ENCODE measurements around the gene KMO.

The KMO gene

GRCh38 chr1:241532162-241532531 lies at the start of gene KMO:
Gene KMO, plus strand, starts transcription at chr1:241532378. Its CDS starts 67 bp downstream, at chr1:241532445.
- H3K27me3 ChIP-seq (ENCODE audit: insufficient read depth, low read length): peaks cover 3% of the 10 kb centered on the region; the same call in 1 of the 2 replicates
- peak within 1 kb of the TSS; percentile 52 for H3K27ac ChIP-seq (ENCODE audit: low read depth, low read length)
- H3K36me3 ChIP-seq (ENCODE audit: insufficient read depth, low read length): no peaks in the 10 kb centered on the region
- peak within 1 kb of the TSS; percentile 78 for H3K4me3 ChIP-seq (ENCODE audit: low read depth, low read length)
- H2AFZ ChIP-seq (ENCODE audit: low read length, unreplicated experiment): peak within 1 kb of the TSS; percentile 93
- H3K79me2 ChIP-seq (ENCODE audit: control insufficient read depth, insufficient read depth, low read length, unreplicated experiment): no peaks in the 10 kb centered on the region
- no peaks in the 10 kb centered on the region for H3K4me1 ChIP-seq (ENCODE audit: control insufficient read depth, insufficient read depth, low read length, unreplicated experiment)

- Histone ChIP-seq H3K27me3 (ENCODE audit: insufficient read depth, low read length) (no peaks in the 10 kb centered on the region), H3K79me2 (ENCODE audit: control insufficient read depth, insufficient read depth, low read length, unreplicated experiment) (no peaks in the 10 kb centered on the region), H3K36me3 (ENCODE audit: insufficient read depth, low read length) (no peaks in the 10 kb centered on the region), H3K27ac (ENCODE audit: low read depth, low read length) (peak overlapping the region; percentile 82), H2AFZ (ENCODE audit: low read length, unreplicated experiment) (no peak overlapping the region), H3K4me1 (ENCODE audit: control insufficient read depth, insufficient read depth, low read length, unreplicated experiment) (peaks cover 46% of the 10 kb centered on the region), H3K4me3 (ENCODE audit: low read depth, low read length) (peak overlapping the region; percentile 34; the same call in 1 of the 2 replicates)
Observed at GRCh38 chr1:241482761-241483250, 49.4 kb upstream of the KMO start.

GRCh38 chr1:241485145-241485544 lies 47.0 kb upstream of the KMO start:
- no peaks in the 10 kb centered on the region for H3K36me3 ChIP-seq (ENCODE audit: insufficient read depth, low read length)
- H2AFZ ChIP-seq (ENCODE audit: low read length, unreplicated experiment): no peak overlapping the region
- H3K4me1 ChIP-seq (ENCODE audit: control insufficient read depth, insufficient read depth, low read length, unreplicated experiment): peaks cover 46% of the 10 kb centered on the region
- H3K79me2 ChIP-seq (ENCODE audit: control insufficient read depth, insufficient read depth, low read length, unreplicated experiment): no peaks in the 10 kb centered on the region
- H3K27ac ChIP-seq (ENCODE audit: low read depth, low read length): no peak overlapping the region
- no peak overlapping the region for H3K4me3 ChIP-seq (ENCODE audit: low read depth, low read length)
- H3K27me3 ChIP-seq (ENCODE audit: insufficient read depth, low read length): no peaks in the 10 kb centered on the region

GRCh38 chr1:241485554-241485992 lies 46.6 kb upstream of the KMO start:
- Histone ChIP-seq H3K36me3 (ENCODE audit: insufficient read depth, low read length) (no peaks in the 10 kb centered on the region), H3K4me3 (ENCODE audit: low read depth, low read length) (no peak overlapping the region), H3K27me3 (ENCODE audit: insufficient read depth, low read length) (no peaks in the 10 kb centered on the region), H3K4me1 (ENCODE audit: control insufficient read depth, insufficient read depth, low read length, unreplicated experiment) (peaks cover 46% of the 10 kb centered on the region), H2AFZ (ENCODE audit: low read length, unreplicated experiment) (no peak overlapping the region), H3K79me2 (ENCODE audit: control insufficient read depth, insufficient read depth, low read length, unreplicated experiment) (no peaks in the 10 kb centered on the region), H3K27ac (ENCODE audit: low read depth, low read length) (no peak overlapping the region)

GRCh38 chr1:241488739-241489138 lies 43.4 kb upstream of the KMO start:
- Histone ChIP-seq H3K4me3 (ENCODE audit: low read depth, low read length) (no peak overlapping the region), H3K36me3 (ENCODE audit: insufficient read depth, low read length) (no peaks in the 10 kb centered on the region), H3K27ac (ENCODE audit: low read depth, low read length) (no peak overlapping the region), H3K27me3 (ENCODE audit: insufficient read depth, low read length) (no peaks in the 10 kb centered on the region), H2AFZ (ENCODE audit: low read length, unreplicated experiment) (no peak overlapping the region), H3K79me2 (ENCODE audit: control insufficient read depth, insufficient read depth, low read length, unreplicated experiment) (no peaks in the 10 kb centered on the region), H3K4me1 (ENCODE audit: control insufficient read depth, insufficient read depth, low read length, unreplicated experiment) (peaks cover 24% of the 10 kb centered on the region)

GRCh38 chr1:241495741-241496140 lies 36.4 kb upstream of the KMO start:
- no peak overlapping the region for H3K27ac ChIP-seq (ENCODE audit: low read depth, low read length)
- H2AFZ ChIP-seq (ENCODE audit: low read length, unreplicated experiment): no peak overlapping the region
- no peak overlapping the region for H3K4me3 ChIP-seq (ENCODE audit: low read depth, low read length)
- H3K36me3 ChIP-seq (ENCODE audit: insufficient read depth, low read length): peaks cover 15% of the 10 kb centered on the region
- no peaks in the 10 kb centered on the region for H3K27me3 ChIP-seq (ENCODE audit: insufficient read depth, low read length)
- peaks cover 6% of the 10 kb centered on the region for H3K4me1 ChIP-seq (ENCODE audit: control insufficient read depth, insufficient read depth, low read length, unreplicated experiment)
- no peaks in the 10 kb centered on the region for H3K79me2 ChIP-seq (ENCODE audit: control insufficient read depth, insufficient read depth, low read length, unreplicated experiment)

- Histone ChIP-seq H3K4me3 (ENCODE audit: low read depth, low read length) (no peak overlapping the region), H3K36me3 (ENCODE audit: insufficient read depth, low read length) (peaks cover 32% of the 10 kb centered on the region)
Observed at GRCh38 chr1:241499910-241500309, 32.3 kb upstream of the KMO start.

GRCh38 chr1:241503444-241503843 lies 28.7 kb upstream of the KMO start:
- H3K4me1 ChIP-seq (ENCODE audit: control insufficient read depth, insufficient read depth, low read length, unreplicated experiment): peaks cover 30% of the 10 kb centered on the region
- H3K79me2 ChIP-seq (ENCODE audit: control insufficient read depth, insufficient read depth, low read length, unreplicated experiment): no peaks in the 10 kb centered on the region
- H3K27me3 ChIP-seq (ENCODE audit: insufficient read depth, low read length): no peaks in the 10 kb centered on the region
- H3K36me3 ChIP-seq (ENCODE audit: insufficient read depth, low read length): peaks cover 39% of the 10 kb centered on the region
- no peak overlapping the region for H3K27ac ChIP-seq (ENCODE audit: low read depth, low read length)
- no peak overlapping the region for H3K4me3 ChIP-seq (ENCODE audit: low read depth, low read length)
- H2AFZ ChIP-seq (ENCODE audit: low read length, unreplicated experiment): no peak overlapping the region

More at GRCh38 chr1:241499910-241500309, 32.3 kb upstream of the KMO start:
- Histone ChIP-seq H2AFZ (ENCODE audit: low read length, unreplicated experiment) (no peak overlapping the region), H3K27me3 (ENCODE audit: insufficient read depth, low read length) (no peaks in the 10 kb centered on the region), H3K4me1 (ENCODE audit: control insufficient read depth, insufficient read depth, low read length, unreplicated experiment) (peaks cover 6% of the 10 kb centered on the region), H3K79me2 (ENCODE audit: control insufficient read depth, insufficient read depth, low read length, unreplicated experiment) (no peaks in the 10 kb centered on the region), H3K27ac (ENCODE audit: low read depth, low read length) (no peak overlapping the region)

GRCh38 chr1:241507189-241507863 lies 24.9 kb upstream of the KMO start:
- Histone ChIP-seq H3K4me3 (ENCODE audit: low read depth, low read length) (no peak overlapping the region; the same call in 1 of the 2 replicates), H3K4me1 (ENCODE audit: control insufficient read depth, insufficient read depth, low read length, unreplicated experiment) (peaks cover 26% of the 10 kb centered on the region), H3K79me2 (ENCODE audit: control insufficient read depth, insufficient read depth, low read length, unreplicated experiment) (peaks cover 10% of the 10 kb centered on the region), H2AFZ (ENCODE audit: low read length, unreplicated experiment) (no peak overlapping the region), H3K36me3 (ENCODE audit: insufficient read depth, low read length) (peaks cover 48% of the 10 kb centered on the region), H3K27ac (ENCODE audit: low read depth, low read length) (peak overlapping the region; percentile 31), H3K27me3 (ENCODE audit: insufficient read depth, low read length) (no peaks in the 10 kb centered on the region)

- peaks cover 12% of the 10 kb centered on the region for H3K4me1 ChIP-seq (ENCODE audit: control insufficient read depth, insufficient read depth, low read length, unreplicated experiment)
- peaks cover 53% of the 10 kb centered on the region for H3K79me2 ChIP-seq (ENCODE audit: control insufficient read depth, insufficient read depth, low read length, unreplicated experiment)
Observed at GRCh38 chr1:241513378-241513777, 18.8 kb upstream of the KMO start.

More at GRCh38 chr1:241513378-241513777, 18.8 kb upstream of the KMO start:
- Histone ChIP-seq H3K27ac (ENCODE audit: low read depth, low read length) (no peak overlapping the region), H3K27me3 (ENCODE audit: insufficient read depth, low read length) (no peaks in the 10 kb centered on the region), H3K36me3 (ENCODE audit: insufficient read depth, low read length) (peaks cover 37% of the 10 kb centered on the region), H2AFZ (ENCODE audit: low read length, unreplicated experiment) (no peak overlapping the region), H3K4me3 (ENCODE audit: low read depth, low read length) (no peak overlapping the region)

Data from ACC112 (cell line).